Left forelimb (tissue), 1 donor: Measurements from ENCODE around the gene KCNH8.
A peak's percentile ranks its signal among the peaks of the same experiment; 100 is the strongest.
"Not testable (repeated sequence)": the region's sequence is repeated elsewhere in the genome, so short reads cannot be mapped to it uniquely, and the experiment has no call there.

Source experiments
- DNase-seq: peaks from one replicate; pipeline ENCODE4 v3.0.0-alpha.2; 2018; ENCODE audit warnings: low spot score

Gene KCNH8

GRCh38 chr3:19147905-19148767 is at the start of gene KCNH8:
KCNH8 (plus strand) TSS chr3:19148510; CDS start chr3:19148720, 210 bp downstream.
- no peak for DNase-seq

GRCh38 chr3:19102654-19103290 is 45.5 kb upstream of the KCNH8 start:
- DNase-seq, result not testable (repeated sequence)

GRCh38 chr3:19103510-19103909 is 44.8 kb upstream of the KCNH8 start:
- no peak for DNase-seq

- no peak for DNase-seq
Observed at GRCh38 chr3:19104459-19104858, 43.9 kb upstream of the KCNH8 start.

GRCh38 chr3:19105826-19106225 is 42.5 kb upstream of the KCNH8 start:
- DNase-seq, result no peak

GRCh38 chr3:19106307-19106706 is 42.0 kb upstream of the KCNH8 start:
- no peak for DNase-seq

GRCh38 chr3:19107719-19108118 is 40.6 kb upstream of the KCNH8 start:
- no peak for DNase-seq

GRCh38 chr3:19110335-19110895 is 37.9 kb upstream of the KCNH8 start:
- no peak for DNase-seq

GRCh38 chr3:19114461-19114860 is 33.8 kb upstream of the KCNH8 start:
- no peak for DNase-seq

- no peak for DNase-seq
Observed at GRCh38 chr3:19116239-19116638, 32.1 kb upstream of the KCNH8 start.

- no peak for DNase-seq
Observed at GRCh38 chr3:19124752-19125151, 23.6 kb upstream of the KCNH8 start.

- DNase-seq, result no peak
Observed at GRCh38 chr3:19139863-19140262, 8.4 kb upstream of the KCNH8 start.

GRCh38 chr3:19146685-19147650 is 1.3 kb upstream of the KCNH8 start:
- peak; percentile 82 for DNase-seq

- no peak for DNase-seq
Observed at GRCh38 chr3:19148768-19149091, 420 bp downstream of the KCNH8 start.

- DNase-seq, result no peak
Observed at GRCh38 chr3:19149368-19149767, 1.1 kb downstream of the KCNH8 start.

- no peak for DNase-seq
Observed at GRCh38 chr3:19151171-19151570, 2.9 kb downstream of the KCNH8 start.

GRCh38 chr3:19154693-19155250 is 6.5 kb downstream of the KCNH8 start:
- DNase-seq, result no peak

GRCh38 chr3:19155375-19155774 is 7.1 kb downstream of the KCNH8 start:
- no peak for DNase-seq

GRCh38 chr3:19159966-19160635 is 11.8 kb downstream of the KCNH8 start:
- DNase-seq, result no peak

- DNase-seq, result no peak
Observed at GRCh38 chr3:19165654-19166053, 17.3 kb downstream of the KCNH8 start.

- no peak for DNase-seq
Observed at GRCh38 chr3:19171794-19172193, 23.5 kb downstream of the KCNH8 start.
